Stomach smooth muscle (tissue), 2 donors: ENCODE results near the gene CTTNBP2.

ENCODE experiments used
- H3K27ac ChIP-seq: one replicate; pipeline ENCODE4 v1.7.0; 2013; ENCODE audit warnings: mild to moderate bottlenecking, low read length, inconsistent platforms
- H3K27me3 ChIP-seq, 2 donors: one replicate each; pipeline ENCODE4 v1.7.0; 2013; ENCODE audit warnings: low read length in 2 of 2; ENCODE audit not compliant: insufficient read depth in 2 of 2, control insufficient read depth in 1 of 2
- H3K36me3 ChIP-seq, 2 donors: one replicate each; pipeline ENCODE4 v1.7.0; 2013; ENCODE audit warnings: low read length in 2 of 2; ENCODE audit not compliant: control insufficient read depth in 2 of 2, insufficient read depth in 2 of 2
- H3K4me1 ChIP-seq: one replicate; pipeline ENCODE4 v1.7.0; 2013; ENCODE audit warnings: low read length; ENCODE audit not compliant: control insufficient read depth, insufficient read depth
- H3K4me3 ChIP-seq, 2 donors: one replicate each; pipeline ENCODE4 v1.7.0; 2013; ENCODE audit warnings: low read length in 2 of 2
- H3K9ac ChIP-seq, 2 donors: one replicate each; pipeline ENCODE4 v1.7.0; 2013; ENCODE audit warnings: low read length in 2 of 2, mild to moderate bottlenecking in 1 of 2
- H3K9me3 ChIP-seq, 2 donors: one replicate each; pipeline ENCODE4 v1.7.0; 2013; ENCODE audit warnings: low read length in 2 of 2; ENCODE audit not compliant: control insufficient read depth in 2 of 2
- donor health status: healthy.
- donor health status: Pancreatic carcinoma.

CTTNBP2 gene

GRCh38 chr7:117785431-117785830 lies 87.8 kb downstream of the CTTNBP2 start:
- H3K27me3 ChIP-seq, result no peaks in the 10 kb centered on the region
- no peak overlapping the region for H3K4me3 ChIP-seq
- no peaks in the 10 kb centered on the region for H3K4me1 ChIP-seq
- H3K36me3 ChIP-seq, result no peaks in the 10 kb centered on the region
- no peaks in the 10 kb centered on the region for H3K9me3 ChIP-seq
- H3K27ac ChIP-seq, result no peak overlapping the region
- no peak overlapping the region for H3K9ac ChIP-seq

- Histone ChIP-seq H3K27me3 (no peaks in the 10 kb centered on the region), H3K36me3 (no peaks in the 10 kb centered on the region), H3K4me3 (no peak overlapping the region), H3K9ac (no peak overlapping the region), H3K27ac (no peak overlapping the region), H3K9me3 (no peaks in the 10 kb centered on the region), H3K4me1 (no peaks in the 10 kb centered on the region)
Measured at GRCh38 chr7:117784315-117784714, 88.9 kb downstream of the CTTNBP2 start.

- H3K9me3 ChIP-seq, result no peaks in the 10 kb centered on the region
- no peak overlapping the region for H3K27ac ChIP-seq
Measured at GRCh38 chr7:117782761-117783160, 90.5 kb downstream of the CTTNBP2 start.

GRCh38 chr7:117781707-117782106 lies 91.5 kb downstream of the CTTNBP2 start:
- Histone ChIP-seq H3K9ac (no peak overlapping the region), H3K27ac (no peak overlapping the region), H3K27me3 (no peaks in the 10 kb centered on the region), H3K4me1 (no peaks in the 10 kb centered on the region), H3K4me3 (no peak overlapping the region), H3K36me3 (peaks cover 0 to 3% of the 10 kb centered on the region in 2 donors), H3K9me3 (no peaks in the 10 kb centered on the region)

More at GRCh38 chr7:117782761-117783160, 90.5 kb downstream of the CTTNBP2 start:
- H3K4me3 ChIP-seq, result no peak overlapping the region
- no peaks in the 10 kb centered on the region for H3K36me3 ChIP-seq
- no peaks in the 10 kb centered on the region for H3K27me3 ChIP-seq
- H3K9ac ChIP-seq, result no peak overlapping the region
- no peaks in the 10 kb centered on the region for H3K4me1 ChIP-seq

GRCh38 chr7:117780832-117781231 lies 92.4 kb downstream of the CTTNBP2 start:
- Histone ChIP-seq H3K4me1 (no peaks in the 10 kb centered on the region), H3K27me3 (no peaks in the 10 kb centered on the region), H3K4me3 (no peak overlapping the region), H3K9me3 (no peaks in the 10 kb centered on the region), H3K27ac (no peak overlapping the region), H3K9ac (no peak overlapping the region), H3K36me3 (peaks cover 0 to 3% of the 10 kb centered on the region in 2 donors)

- Histone ChIP-seq H3K27me3 (no peaks in the 10 kb centered on the region), H3K27ac (no peak overlapping the region), H3K9ac (no peak overlapping the region), H3K9me3 (no peaks in the 10 kb centered on the region), H3K4me3 (no peak overlapping the region), H3K4me1 (no peaks in the 10 kb centered on the region), H3K36me3 (peaks cover 0 to 3% of the 10 kb centered on the region in 2 donors)
Measured at GRCh38 chr7:117777335-117778142, 95.7 kb downstream of the CTTNBP2 start.

- no peak overlapping the region for H3K4me3 ChIP-seq
- no peak overlapping the region for H3K27ac ChIP-seq
- H3K36me3 ChIP-seq, result peaks cover 0 to 6% of the 10 kb centered on the region in 2 donors
Measured at GRCh38 chr7:117776224-117776623, 97.0 kb downstream of the CTTNBP2 start.

GRCh38 chr7:117775801-117776200 lies 97.4 kb downstream of the CTTNBP2 start:
- H3K36me3 ChIP-seq, result peaks cover 3 to 8% of the 10 kb centered on the region in 2 donors
- no peak overlapping the region for H3K4me3 ChIP-seq
- H3K4me1 ChIP-seq, result no peaks in the 10 kb centered on the region
- H3K27me3 ChIP-seq, result no peaks in the 10 kb centered on the region
- H3K27ac ChIP-seq, result no peak overlapping the region
- H3K9me3 ChIP-seq, result no peaks in the 10 kb centered on the region
- no peak overlapping the region for H3K9ac ChIP-seq

More at GRCh38 chr7:117776224-117776623, 97.0 kb downstream of the CTTNBP2 start:
- no peak overlapping the region for H3K9ac ChIP-seq
- no peaks in the 10 kb centered on the region for H3K9me3 ChIP-seq
- no peaks in the 10 kb centered on the region for H3K27me3 ChIP-seq
- H3K4me1 ChIP-seq, result no peaks in the 10 kb centered on the region

GRCh38 chr7:117774943-117775342 lies 98.3 kb downstream of the CTTNBP2 start:
- Histone ChIP-seq H3K27ac (no peak overlapping the region), H3K4me3 (no peak overlapping the region)

GRCh38 chr7:117772421-117772820 lies 100.8 kb downstream of the CTTNBP2 start:
- H3K4me1 ChIP-seq, result no peaks in the 10 kb centered on the region
- no peaks in the 10 kb centered on the region for H3K27me3 ChIP-seq
- no peak overlapping the region for H3K27ac ChIP-seq

More at GRCh38 chr7:117774943-117775342, 98.3 kb downstream of the CTTNBP2 start:
- Histone ChIP-seq H3K4me1 (no peaks in the 10 kb centered on the region), H3K9me3 (no peaks in the 10 kb centered on the region), H3K9ac (no peak overlapping the region), H3K36me3 (peaks cover 3 to 10% of the 10 kb centered on the region in 2 donors), H3K27me3 (no peaks in the 10 kb centered on the region)

GRCh38 chr7:117771756-117772155 lies 101.5 kb downstream of the CTTNBP2 start:
- H3K4me1 ChIP-seq, result no peaks in the 10 kb centered on the region
- no peak overlapping the region for H3K27ac ChIP-seq
- H3K36me3 ChIP-seq, result peaks cover 6% of the 10 kb centered on the region in 2 donors
- H3K27me3 ChIP-seq, result no peaks in the 10 kb centered on the region
- no peaks in the 10 kb centered on the region for H3K9me3 ChIP-seq
- H3K9ac ChIP-seq, result no peak overlapping the region
- no peak overlapping the region for H3K4me3 ChIP-seq

More at GRCh38 chr7:117772421-117772820, 100.8 kb downstream of the CTTNBP2 start:
- H3K36me3 ChIP-seq, result peaks cover 6 to 8% of the 10 kb centered on the region in 2 donors
- H3K4me3 ChIP-seq, result no peak overlapping the region
- H3K9ac ChIP-seq, result no peak overlapping the region
- H3K9me3 ChIP-seq, result no peaks in the 10 kb centered on the region
